RWPE2 (cell line): Measurements from ENCODE around the gene TFF1.

Experiments used
- ATAC-seq: fragments of 200-7000 bp; cut with Tn5 transposase; 3 replicates; pipeline ENCODE4 v1.9.1; 2021; ENCODE audit warnings: low read depth
- DNase-seq: peaks from one replicate; pipeline ENCODE4 v3.0.0-alpha.2; 2020; ENCODE audit warnings: low spot score
- H3K27ac ChIP-seq: fragments of 450-650 bp; 2 replicates; pipeline ENCODE4 v1.5.1; 2017; ENCODE audit warnings: mild to moderate bottlenecking; ENCODE audit not compliant: poor library complexity, severe bottlenecking
- H3K27me3 ChIP-seq: fragments of 250-450 bp; sonication (Bioruptor Pico); 2 replicates; pipeline ENCODE4 v1.5.1; 2021; ENCODE audit warnings: mild to moderate bottlenecking, moderate library complexity; ENCODE audit not compliant: insufficient read depth, poor library complexity, severe bottlenecking
- H3K36me3 ChIP-seq: fragments of 250-450 bp; sonication (Bioruptor Pico); 2 replicates; pipeline ENCODE4 v1.5.1; 2020; ENCODE audit warnings: low read depth, mild to moderate bottlenecking, moderate library complexity
- H3K4me1 ChIP-seq: fragments of 250-450 bp; sonication (Bioruptor Pico); 2 replicates; pipeline ENCODE4 v1.5.1; 2021; ENCODE audit warnings: mild to moderate bottlenecking, moderate library complexity; ENCODE audit not compliant: insufficient read depth, poor library complexity, severe bottlenecking
- H3K4me3 ChIP-seq: fragments of 250-450 bp; sonication (Bioruptor Pico); 2 replicates; pipeline ENCODE4 v1.5.1; 2021; ENCODE audit warnings: mild to moderate bottlenecking, moderate library complexity; ENCODE audit not compliant: severe bottlenecking
- H3K9me3 ChIP-seq: fragments of 250-450 bp; sonication (Bioruptor Pico); 2 replicates; pipeline ENCODE4 v1.5.1; 2021; ENCODE audit warnings: mild to moderate bottlenecking, moderate library complexity; ENCODE audit not compliant: severe bottlenecking
- TF ChIP-seq, protein P1 (sequence below): fragments of 450-650 bp; IDR thresholded peaks from one replicate; pipeline ENCODE4 v1.5.1; 2017; ENCODE audit warnings: mild to moderate bottlenecking, moderate library complexity; ENCODE audit not compliant: poor library complexity, severe bottlenecking

TFF1 gene

DNA sequence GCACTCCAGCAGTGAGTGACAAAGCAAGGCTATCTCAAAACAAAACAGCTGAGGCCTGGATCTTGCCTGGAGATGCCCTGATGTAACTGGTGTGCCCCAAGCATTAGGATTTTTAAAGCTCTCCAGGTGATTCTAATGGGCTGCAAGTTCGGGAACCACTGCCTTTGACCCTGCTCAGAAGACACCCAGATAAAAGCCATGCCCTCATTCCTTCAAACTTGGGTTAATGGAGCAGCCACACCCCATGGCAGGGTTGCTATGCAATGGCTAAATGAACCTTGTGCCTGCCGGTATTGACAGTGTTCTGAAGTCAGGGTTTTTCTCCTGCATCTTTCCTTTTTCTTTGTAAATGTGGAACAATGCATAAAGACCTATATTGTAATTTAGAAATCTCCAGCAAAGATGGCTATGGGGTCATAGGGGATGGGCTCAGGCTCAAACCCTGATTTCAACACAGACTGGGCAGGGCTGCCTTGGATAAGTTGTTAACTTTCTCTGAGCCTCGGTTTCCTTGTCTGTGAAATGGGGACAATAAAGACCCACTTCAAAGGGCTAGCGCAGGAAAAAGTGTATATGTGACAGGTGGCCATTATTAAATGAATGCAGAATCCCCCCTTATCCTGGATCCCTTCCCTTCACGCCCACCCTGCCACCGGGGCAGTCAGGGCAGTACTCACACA is 51.6 kb downstream of the TFF1 start:
- Histone ChIP-seq H3K27me3 (no peaks in the 10 kb centered on the region), H3K9me3 (no peaks in the 10 kb centered on the region), H3K4me3 (no peak overlapping the region), H3K36me3 (no peaks in the 10 kb centered on the region), H3K4me1 (no peaks in the 10 kb centered on the region), H3K27ac (no peak overlapping the region)
- TF ChIP-seq, protein P1, sequence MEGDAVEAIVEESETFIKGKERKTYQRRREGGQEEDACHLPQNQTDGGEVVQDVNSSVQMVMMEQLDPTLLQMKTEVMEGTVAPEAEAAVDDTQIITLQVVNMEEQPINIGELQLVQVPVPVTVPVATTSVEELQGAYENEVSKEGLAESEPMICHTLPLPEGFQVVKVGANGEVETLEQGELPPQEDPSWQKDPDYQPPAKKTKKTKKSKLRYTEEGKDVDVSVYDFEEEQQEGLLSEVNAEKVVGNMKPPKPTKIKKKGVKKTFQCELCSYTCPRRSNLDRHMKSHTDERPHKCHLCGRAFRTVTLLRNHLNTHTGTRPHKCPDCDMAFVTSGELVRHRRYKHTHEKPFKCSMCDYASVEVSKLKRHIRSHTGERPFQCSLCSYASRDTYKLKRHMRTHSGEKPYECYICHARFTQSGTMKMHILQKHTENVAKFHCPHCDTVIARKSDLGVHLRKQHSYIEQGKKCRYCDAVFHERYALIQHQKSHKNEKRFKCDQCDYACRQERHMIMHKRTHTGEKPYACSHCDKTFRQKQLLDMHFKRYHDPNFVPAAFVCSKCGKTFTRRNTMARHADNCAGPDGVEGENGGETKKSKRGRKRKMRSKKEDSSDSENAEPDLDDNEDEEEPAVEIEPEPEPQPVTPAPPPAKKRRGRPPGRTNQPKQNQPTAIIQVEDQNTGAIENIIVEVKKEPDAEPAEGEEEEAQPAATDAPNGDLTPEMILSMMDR: no peak
- no peak for DNase-seq
- ATAC-seq: no peak

DNA sequence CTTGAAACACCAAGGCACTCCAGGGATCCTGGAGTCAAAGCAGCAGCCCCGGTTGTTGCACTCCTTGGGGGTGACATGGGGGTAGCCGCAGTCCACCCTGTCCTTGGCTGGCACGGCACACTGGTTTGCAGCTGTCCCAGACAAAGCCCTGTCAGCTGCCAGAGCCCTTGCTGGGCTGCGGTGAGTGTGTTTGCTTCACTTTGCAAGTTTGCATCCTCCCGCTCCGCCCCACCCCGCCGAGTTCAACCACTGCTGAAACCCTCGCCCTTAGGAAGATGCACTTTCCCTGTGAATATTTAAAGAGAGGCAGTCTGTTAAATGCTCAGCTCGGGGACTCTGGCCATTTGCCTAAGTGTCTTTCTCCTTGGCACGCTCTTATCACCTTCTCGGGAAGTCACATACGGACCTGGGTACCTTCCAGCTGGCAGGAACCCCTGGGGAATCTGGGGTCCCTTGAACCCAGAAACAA is 52.8 kb downstream of the TFF1 start:
- no peak for DNase-seq
- H3K4me1 ChIP-seq: no peaks in the 10 kb centered on the region
- TF ChIP-seq, protein P1: no peak
- no peaks in the 10 kb centered on the region for H3K36me3 ChIP-seq
- ATAC-seq: no peak
- H3K27ac ChIP-seq: no peak overlapping the region
- no peaks in the 10 kb centered on the region for H3K9me3 ChIP-seq
- no peaks in the 10 kb centered on the region for H3K27me3 ChIP-seq
- H3K4me3 ChIP-seq: no peak overlapping the region

DNA sequence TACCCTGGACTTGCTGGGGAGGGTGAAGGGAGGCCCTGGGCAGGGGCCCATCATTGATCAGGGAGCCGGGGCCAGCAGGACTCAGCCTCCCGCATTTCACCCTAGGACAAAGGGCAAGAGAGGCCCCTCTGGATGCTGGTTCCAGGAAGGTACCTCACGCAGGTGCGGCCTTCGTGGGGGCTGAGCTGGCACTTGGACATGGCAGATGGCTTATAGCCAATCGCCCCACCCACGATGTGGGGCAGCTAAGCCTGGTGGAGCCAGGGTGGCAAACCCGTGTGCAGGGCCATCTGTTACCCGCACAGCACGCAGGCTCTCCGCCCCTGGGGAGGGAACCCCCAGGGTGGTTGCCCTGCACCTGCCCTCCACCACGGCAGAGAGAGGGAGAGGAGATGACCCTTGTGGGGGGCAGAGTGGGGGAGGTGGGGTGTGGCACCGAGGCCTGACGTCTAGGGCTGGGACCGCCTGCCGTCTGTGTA is 53.7 kb downstream of the TFF1 start:
- H3K36me3 ChIP-seq: no peaks in the 10 kb centered on the region
- no peak for DNase-seq
- no peak for ATAC-seq
- H3K4me3 ChIP-seq: no peak overlapping the region
- H3K27ac ChIP-seq: no peak overlapping the region
- TF ChIP-seq, protein P1: no peak
- no peaks in the 10 kb centered on the region for H3K4me1 ChIP-seq
- no peaks in the 10 kb centered on the region for H3K27me3 ChIP-seq
- H3K9me3 ChIP-seq: no peaks in the 10 kb centered on the region
